SKM-1 treated with dmso at 0.1 percent for 144 hours (cell line): Measurements from ENCODE around the gene DENND6A.
"Not testable (repeated sequence)": the region's sequence is repeated elsewhere in the genome, so short reads cannot be mapped to it uniquely, and the experiment has no call there.

Experiments used
- DNase-seq: peaks from one replicate; lab custom pipeline; 2025; ENCODE audit not compliant: unreplicated experiment; lab: John Stamatoyannopoulos, UW

The DENND6A gene

DNA sequence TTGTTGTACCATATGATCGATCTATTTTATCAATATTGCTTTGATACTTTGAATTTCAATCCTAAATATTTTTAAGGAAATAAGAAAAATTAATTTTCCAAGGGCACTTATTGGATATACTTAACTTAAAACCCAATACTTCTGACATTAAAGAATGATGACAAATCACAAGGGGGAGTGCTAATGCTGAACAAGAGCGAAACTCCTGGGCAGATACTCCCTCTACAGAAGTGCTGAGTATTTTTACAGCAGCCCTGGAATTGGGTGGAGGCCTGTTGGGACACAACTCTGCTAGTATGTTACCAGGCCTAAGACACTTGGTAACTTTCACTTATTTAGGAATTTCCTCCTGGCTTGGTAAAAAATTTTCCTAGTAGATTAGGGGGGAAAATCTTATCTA, 46.2 kb downstream of the DENND6A start:
- DNase-seq = no peak

DNA sequence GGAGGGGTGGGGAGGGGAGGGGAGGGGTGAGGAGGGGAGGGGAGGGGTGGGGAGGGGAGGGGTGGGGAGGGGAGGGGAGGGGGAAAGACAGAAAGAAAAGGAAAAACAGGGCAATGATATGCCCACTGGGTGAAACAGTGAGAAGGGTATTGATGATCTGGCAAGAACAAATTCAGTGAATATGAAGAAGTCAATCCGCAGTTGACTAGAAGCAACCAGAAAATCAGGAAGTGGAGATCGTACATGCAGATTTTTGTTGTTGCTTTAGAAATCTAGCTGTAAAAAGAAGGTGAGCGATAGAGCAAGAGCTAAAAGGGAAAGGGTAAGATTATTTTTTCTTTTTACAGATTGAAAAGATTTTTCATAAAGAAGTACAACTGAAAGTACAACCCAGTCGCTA, 48.1 kb downstream of the DENND6A start:
- DNase-seq = no peak

DNA sequence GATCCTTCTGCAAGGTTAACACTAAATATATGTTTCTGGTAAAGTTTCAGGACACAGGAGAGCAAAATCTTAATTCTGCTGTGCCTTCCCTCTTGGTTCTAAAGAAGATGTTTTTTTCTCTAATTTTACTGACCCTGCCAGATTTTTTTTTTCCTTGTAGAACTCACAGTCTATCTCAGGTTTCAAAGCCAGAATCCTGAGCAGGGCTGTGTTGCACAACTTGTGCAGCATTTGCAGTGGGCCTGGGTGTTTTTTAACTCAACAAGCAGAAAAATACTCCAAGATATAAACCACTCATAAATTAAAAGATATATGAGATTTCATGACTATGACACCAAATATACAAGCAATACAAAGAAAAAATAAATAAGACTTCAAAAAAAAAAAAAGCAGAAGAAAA, 55.5 kb downstream of the DENND6A start:
- DNase-seq = no peak

DNA sequence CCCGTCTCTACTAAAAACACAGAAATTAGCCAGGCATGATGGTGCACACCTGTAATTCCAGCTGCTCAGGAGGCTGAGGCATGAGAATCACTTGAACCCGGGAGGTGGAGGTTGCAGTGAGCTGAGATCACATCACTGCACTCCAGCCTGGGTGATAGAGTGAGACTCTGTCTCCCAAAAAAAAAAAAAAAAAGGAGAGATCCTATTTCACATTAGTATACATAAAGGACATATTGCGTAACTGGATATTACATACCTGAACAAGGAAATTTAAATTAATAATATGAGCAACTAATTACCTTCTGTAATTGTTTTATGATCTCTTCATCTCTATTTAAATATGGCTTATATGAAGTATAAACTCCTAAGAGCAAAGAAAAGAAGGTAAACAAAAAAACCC, 58.6 kb downstream of the DENND6A start:
- DNase-seq = not testable (repeated sequence)

DNA sequence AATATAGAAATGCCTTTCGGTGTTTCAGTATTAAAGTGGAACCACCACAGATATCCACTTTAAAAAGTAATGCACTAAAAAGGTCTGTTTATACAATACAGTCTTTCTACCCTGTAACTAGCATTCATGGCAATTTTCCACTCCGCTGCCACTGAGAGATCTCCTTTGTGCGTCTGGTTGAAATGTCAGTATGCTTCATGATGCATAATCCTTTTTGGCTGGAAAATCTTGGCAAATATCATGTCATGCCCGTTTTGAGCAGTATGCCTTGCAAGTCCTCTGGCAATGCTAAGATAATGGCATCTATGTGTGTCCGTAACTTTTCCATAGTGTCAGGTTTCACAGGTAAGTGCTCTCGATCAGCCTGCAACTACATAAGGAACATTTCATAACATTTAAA, 64.9 kb downstream of the DENND6A start:
- no peak for DNase-seq

DNA sequence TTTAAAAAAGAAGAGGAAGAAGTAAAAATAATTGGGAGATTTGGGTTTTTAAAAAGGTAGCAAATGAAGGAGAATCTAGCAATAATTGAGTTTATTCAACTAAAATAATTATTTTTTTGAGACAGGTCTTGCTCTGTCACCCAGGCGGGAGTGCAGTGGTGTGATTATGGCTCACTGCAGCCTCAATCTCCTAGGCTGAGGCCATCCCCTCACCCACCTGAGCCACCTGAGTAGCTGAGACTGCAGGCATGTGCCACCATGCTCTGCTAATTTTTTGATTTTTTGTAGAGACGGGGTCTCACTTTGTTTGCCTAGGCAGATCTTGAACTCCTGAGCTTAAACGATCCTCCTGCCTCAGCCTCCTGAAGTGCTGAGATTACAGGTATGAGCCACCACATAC, 68.1 kb downstream of the DENND6A start:
- DNase-seq = no peak

DNA sequence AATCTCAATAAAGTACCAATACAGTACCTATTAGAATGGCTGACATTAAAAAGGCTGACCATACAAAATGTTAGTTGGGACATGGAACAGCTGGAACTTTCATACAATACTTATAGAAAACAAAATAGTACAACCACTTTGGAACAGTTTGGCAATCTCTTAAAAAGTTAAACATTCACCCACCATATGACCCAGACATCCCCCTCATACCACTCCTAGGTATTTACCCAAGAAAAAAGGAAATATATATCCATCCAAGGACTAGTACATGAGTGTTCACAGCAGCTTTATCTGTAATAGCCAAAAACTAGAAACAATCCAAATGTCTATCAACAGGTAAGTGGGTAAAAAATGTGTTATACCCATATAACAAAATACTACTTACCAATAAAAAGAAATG, 70.5 kb downstream of the DENND6A start:
- no peak for DNase-seq

DNA sequence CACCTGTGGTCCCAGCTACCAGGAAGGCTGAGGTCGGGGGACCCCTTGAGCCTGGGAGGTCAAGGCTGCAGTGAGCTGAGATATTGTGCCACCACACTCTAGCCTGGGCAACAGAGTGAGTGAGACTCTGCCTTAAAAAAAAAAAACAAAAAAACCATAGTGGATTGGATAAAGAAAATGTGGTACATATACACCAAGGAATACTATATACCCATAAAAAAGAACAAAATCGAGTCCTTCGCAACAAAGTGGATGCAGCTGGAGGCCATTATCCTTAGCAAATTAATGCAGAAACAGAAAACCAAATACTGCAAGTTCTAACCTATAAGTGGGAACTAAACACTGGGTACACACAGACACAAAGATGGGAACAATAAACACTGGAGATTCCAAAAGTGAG, 75.1 kb downstream of the DENND6A start:
- no peak for DNase-seq

DNA sequence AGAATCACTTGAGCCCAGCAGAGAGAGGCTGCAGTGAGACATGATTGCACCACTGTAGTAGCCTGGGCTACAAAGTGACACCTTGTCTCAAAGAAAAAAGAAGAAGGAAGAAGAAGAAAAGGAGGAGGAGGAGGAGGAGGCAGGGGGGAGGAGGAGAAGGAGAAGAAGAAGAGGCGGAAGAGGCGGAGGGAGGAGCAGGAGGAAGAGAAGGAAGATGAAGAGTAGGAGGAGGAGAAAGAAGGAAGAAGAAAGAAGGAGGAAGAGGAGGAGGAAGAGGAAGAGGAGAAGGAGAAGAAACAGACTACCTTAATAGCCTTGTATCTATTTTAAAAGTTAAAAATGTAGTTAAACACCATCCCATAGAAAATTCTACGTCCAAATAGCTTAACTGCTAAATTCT, 76.6 kb downstream of the DENND6A start:
- no peak for DNase-seq

DNA sequence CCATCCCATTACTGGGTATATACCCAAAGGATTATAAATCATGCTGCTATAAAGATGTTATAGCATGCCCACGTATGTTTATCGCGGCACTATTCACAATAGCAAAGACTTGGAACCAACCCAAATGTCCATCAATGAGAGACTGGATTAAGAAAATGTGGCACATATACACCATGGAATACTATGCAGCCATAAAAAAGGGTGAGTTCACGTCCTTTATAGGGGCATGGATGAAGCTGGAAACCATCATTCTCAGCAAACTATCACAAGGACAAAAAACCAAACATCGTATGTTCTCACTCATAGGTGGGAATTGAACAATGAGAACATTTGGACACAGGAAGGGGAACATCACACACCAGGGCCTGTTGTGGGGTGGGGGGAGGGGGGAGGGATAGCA, 81.0 kb downstream of the DENND6A start:
- DNase-seq = not testable (repeated sequence)

DNA sequence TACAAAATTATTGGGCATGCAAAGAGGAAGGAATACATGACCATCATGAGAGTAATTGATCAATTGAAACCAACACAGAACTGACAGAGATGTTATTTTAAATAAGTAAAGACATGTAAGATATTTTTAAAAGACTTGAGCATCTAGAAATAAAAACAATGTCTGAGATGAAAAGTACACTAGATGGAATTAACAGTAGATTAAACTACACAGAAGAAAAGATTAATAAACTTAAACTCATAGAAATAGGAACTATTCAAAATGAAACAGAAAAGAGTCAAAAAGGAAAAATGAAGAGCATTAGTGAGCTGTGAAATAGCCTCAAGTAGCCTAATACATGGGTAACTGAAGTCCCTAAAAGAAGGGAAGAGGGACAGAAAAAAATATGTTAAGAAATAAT, 87.2 kb downstream of the DENND6A start:
- no peak for DNase-seq

DNA sequence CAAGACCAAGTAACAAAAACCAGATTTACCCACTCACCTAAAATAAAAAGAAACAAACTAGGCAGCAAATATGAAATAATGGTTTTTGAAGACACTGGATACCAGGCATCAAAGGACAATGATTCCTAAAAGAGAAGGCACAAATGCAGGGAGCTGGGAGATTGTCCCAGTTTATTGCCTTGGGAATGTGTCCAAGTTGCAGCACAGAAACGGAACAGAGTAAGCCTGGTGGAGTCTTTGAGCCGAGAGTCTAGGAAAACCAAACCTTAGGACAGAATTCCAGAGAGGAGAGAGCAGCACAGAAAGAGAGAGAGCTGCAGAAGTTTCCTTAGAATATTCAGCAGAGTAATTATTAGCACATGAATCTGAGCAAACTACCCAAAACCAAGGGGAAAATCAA, 87.9 kb downstream of the DENND6A start:
- DNase-seq = no peak

DNA sequence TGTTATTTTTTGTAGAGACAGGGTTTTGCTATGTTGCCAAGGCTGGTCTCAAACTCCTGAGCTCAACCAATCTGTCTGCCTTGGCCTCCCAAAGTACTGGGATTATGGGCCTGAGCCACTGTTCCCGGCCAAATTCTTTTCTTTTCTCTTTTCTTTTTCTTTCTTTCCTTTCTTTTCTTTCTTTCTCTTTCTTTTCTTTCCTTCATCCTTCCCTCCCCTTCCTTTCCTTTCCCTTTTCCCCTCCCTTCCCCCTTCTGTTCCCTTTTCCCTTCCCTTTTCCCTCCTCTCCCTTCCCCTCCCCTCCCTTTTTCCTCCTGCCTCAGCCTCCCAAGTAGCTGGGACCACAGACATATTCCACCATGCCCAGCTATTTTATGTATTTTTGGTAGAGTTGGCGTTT, 92.7 kb downstream of the DENND6A start:
- no peak for DNase-seq

DNA sequence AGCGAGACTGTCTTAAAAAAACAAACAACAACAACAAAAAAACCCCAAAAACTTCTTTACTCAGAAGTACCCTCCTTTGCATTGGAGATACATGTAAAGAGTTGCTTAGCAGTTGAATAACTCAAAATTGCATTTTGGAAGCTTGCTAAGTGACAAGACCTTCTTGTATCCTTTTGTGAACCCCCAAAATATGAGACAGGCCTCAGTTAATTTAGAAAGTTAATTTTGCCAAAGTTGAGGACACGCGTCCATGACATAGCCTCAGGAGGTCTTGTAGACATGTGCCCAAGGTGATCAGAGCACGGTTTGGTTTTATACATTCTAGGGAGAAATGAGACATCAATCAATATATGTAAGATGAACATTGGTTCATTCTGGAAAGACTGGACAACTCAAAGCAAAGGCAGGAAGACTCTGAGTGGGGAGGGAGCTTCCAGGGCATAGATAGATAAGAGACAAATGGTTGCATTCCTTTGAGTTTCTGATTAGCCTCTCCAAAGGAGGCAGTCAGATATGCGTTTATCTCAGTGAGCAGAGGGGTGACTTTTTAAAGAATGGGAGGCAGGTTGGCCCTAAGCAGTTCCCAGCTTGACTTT, 94.0 kb downstream of the DENND6A start:
- DNase-seq = no peak

DNA sequence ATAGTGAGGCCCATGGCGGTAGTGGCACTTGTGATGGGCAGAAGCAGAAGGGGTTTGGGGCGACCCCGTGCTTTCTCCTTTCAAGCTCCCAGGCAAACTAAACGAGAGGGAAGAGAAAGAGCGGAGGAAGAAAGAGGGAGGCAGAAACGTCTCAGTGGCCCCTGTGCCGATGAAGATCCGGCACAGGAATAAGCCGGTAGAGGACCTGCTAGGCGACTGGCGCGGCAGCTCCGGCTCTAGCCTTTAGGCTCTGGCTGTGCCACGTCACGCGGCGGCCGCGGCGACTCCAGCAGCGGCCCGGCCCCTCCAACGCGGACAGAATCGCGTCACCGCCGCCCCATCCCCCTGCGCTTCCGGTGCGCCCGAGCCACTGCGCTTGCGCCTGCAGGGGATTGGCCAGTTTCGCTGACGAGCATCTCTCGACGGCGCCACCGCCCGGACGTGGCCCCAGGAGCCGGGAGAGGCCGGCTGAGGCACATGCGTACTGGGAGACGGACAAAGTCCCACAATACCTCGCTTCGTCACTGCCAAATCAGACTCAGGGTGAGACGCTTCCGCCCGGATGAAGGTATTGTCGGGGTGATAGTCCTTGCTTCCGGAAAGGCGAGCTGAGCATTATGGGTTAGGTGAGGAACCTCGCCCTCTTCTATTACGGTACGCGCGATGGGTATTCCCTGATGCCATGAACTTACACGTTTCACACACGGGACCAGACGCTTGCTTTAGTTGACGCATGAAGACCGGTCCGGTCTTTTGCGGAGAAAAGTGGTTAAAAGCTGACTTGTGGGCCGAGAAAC, 95.6 kb downstream of the DENND6A start, which contains the start of gene ARF4:
Gene ARF4, minus strand, starts transcription at position 218 of the 797 bp plus-strand sequence. Its CDS starts 204 bp downstream, at position 14.
- peak; percentile 99 for DNase-seq

DNA sequence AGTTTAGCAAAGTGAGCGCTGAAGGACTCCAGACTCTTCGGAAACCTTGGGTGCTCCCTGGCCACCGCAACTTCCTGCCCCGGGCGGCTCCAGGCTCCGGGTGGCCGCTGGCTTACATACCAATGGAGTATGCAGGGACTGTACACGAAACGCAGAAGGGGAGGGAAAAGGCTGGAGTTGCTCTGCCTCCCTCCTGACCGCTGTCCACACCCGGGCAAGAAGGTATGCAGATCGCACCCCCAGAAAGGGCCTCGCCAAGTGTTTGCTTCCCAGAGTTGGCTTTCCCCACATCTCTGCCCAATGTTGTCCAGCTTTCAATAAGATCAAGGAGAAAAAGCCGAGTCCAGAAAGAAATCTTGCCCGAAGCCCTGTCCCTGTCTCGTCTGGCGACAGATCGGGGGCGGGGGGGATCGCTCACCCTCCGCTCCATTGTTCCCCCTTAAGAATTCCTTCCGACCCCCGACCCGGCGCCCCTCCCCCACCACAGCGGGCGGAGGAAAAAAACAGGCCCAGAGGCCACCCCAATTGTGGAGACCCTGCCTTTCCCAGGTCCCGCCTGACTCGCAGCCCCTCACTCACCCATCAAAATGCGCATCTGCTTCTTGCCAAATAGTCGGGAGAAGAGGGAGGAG, 96.3 kb downstream of the DENND6A start:
- DNase-seq = peak; percentile 75

DNA sequence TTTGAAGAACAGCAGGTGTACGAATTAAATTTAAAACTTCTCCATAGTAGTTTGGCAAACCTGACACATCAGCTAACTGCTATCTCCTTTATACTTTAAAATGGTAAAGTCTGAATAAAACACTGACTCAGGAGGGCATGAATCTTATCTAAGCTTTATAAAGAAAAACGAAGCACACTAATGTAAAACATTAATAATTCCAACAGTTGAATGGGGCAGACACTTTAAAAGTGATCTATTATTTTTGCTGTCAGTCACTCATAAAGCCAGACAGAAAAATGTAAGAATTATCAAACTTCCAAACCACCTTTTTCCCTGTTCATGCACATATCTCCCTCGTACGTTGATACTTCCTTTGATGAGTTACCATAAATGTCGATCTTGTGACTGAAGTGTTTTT, 98.3 kb downstream of the DENND6A start:
- DNase-seq = no peak

DNA sequence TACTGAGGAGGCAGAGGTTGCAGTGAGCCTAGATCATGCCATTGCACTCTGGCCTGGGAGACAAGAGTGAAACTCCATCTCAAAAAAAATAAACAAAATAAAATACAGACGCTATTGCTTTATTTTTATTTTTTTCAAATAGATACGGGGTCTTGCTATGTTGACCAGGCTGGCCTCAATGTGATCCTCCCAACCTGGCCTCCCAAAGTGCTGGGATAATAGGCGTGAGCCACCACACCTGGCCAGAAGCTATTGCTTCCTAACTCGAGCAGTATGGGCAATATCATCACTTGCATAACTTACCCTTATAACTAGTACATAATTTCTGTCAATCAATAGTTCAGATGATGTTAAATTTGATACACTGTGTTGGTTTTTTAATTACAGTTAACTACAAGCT, 98.7 kb downstream of the DENND6A start:
- DNase-seq = no peak

DNA sequence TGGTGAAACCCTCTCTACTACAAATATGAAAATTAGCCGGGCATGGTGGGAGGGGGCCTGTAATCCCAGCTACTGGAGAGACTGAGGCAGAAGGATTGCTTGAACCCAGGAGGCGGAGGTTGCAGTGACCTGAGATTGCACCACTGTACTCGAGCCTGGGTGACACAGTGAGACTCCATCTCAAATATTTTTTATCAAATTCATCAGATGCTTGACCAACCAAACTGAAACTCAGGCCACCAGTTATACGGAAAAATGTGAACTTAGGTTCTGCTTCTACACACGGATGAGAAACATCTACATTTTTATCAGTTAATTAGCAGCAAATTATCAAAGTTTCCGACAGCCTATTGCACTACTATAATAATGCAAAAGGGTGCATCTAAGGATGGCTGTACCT, 100.6 kb downstream of the DENND6A start:
- no peak for DNase-seq

DNA sequence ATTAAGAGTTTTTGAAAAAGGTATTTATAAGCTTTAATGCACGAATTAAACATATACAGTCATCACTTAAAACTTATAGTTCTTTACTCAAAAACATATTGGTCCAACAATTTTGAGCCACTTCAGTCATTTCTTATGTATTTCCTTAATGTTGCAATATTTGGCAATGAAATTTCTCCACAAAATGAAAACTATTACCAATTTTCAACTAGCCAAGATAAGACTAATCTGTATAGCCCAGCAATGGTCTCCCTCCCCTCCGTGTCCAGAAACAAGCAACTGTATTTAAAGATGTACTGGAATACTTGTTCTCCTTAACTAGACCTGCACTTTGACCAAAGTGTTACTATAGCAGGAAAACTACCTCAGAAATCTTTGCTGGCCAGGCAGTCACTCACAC, 105.0 kb downstream of the DENND6A start:
- DNase-seq = no peak

DNA sequence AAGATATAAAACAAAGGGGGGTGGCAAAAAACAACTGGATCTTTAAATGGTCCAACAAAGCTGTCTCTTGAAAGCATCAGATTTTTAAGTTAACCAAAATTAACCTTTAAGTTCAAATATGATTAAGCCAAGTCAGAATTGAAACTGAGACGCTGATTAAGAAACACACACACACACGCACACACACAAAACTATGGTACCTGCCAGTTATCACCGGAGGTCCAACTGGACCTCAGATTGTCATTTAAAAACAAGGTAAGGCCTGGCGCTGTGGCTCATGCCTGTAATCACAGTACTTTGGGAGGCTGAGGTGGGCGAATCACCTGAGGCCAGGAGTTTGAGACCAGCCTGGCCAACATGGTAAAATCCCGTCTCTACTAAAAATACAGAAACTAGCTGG, 106.1 kb downstream of the DENND6A start:
- no peak for DNase-seq

DNA sequence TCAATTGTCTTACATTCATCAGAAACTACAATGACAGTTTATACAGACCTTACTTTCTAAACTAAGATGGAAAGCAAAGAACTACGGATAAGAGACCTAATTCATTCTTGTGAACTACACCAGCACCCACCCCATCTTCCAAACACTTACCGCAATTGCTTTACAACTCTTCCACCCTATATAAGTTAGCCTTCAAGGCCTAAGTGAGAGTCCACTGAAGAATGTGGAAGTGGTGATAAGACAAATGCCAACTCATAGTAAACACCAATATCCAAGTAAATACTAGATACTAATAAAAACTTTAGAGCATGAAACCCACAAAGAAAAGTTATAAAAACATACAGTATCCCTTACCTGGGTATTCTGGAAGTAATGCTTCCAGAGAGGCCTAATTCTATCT, 109.3 kb downstream of the DENND6A start:
- DNase-seq = no peak
